Spinal cord (tissue), 10 donors: ENCODE measurements around the gene PMIS2. TPM values are rescaled to one million over a fixed set of nuclear protein-coding genes. Genes with fewer than 3 reads are reported as not detected.
"Not testable (repeated sequence)": the region's sequence is repeated elsewhere in the genome, so short reads cannot be mapped to it uniquely, and the experiment has no call there.

Source experiments
- DNase-seq, 6 donors: peaks; one replicate each; pipeline versions ENCODE4 v3.0.0 to v3.0.0-alpha.2; 2013 to 2015; ENCODE audit warnings: low spot score in 6 of 6, low read depth in 4 of 6
- H3K27ac ChIP-seq: one replicate; pipeline ENCODE4 v1.5.1; 2013; ENCODE audit warnings: low read depth, low read length, control low read depth
- H3K27me3 ChIP-seq: one replicate; pipeline ENCODE4 v1.6.1; 2013; ENCODE audit warnings: low read length; ENCODE audit not compliant: control insufficient read depth, insufficient read depth
- H3K36me3 ChIP-seq: one replicate; pipeline ENCODE4 v1.6.1; 2013; ENCODE audit warnings: low read length; ENCODE audit not compliant: control insufficient read depth, insufficient read depth
- H3K4me1 ChIP-seq: one replicate; pipeline ENCODE4 v1.6.1; 2013; ENCODE audit warnings: low read length; ENCODE audit not compliant: control insufficient read depth, insufficient read depth
- H3K4me3 ChIP-seq: one replicate; pipeline ENCODE4 v1.5.1; 2013; ENCODE audit warnings: low read depth, low read length, control low read depth
- H3K9me3 ChIP-seq: one replicate; pipeline ENCODE4 v1.6.1; 2013; ENCODE audit warnings: low read length; ENCODE audit not compliant: control insufficient read depth, insufficient read depth
- WGBS: methylation state at CpG from one replicate; pipeline ENCODE4 v1.1.5; 2013; ENCODE audit warnings: missing lambda C conversion rate; ENCODE audit not compliant: insufficient coverage; 5-methylcytosine and 5-hydroxymethylcytosine counted together
- polyA plus RNA-seq, 2 donors: library from polyadenylated mRNA; unstranded; fragments of 120-200 nt; gene quantifications; one replicate each; pipeline ENCODE4 v1.2.1, GENCODE V29; 2013; ENCODE audit not compliant: insufficient read length in 2 of 2
- total RNA-seq, 2 donors: library from RNA; depleted of rRNA in 1 of 2; stranded (reverse); fragments of 120-200 nt in 1 of 2; fragments of >200 nt in 1 of 2; gene quantifications; one replicate each; pipeline versions ENCODE4 v1.2.3 to v1.2.4, GENCODE V29; 2013 to 2014
- donor health status: healthy.

Gene PMIS2
- total and polyA plus RNA-seq, 4 donors: not detected

DNA sequence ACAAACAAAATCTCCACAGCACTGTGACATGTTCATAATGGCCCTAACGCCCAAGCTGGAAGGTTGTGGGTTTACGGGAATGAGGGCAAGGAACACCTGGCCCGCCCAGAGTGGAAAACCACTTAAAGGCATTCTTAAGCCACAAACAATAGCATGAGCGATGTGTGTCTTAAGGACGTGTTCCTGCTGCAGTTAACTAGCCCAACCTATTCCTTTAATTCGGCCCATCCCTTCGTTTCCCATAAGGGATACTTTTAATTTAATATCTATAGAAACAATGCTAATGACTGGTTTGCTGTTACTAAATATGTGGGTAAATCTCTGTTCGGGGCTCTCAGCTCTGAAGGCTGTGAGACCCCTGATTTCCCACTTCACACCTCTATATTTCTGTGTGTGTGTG is 21.2 kb downstream of the PMIS2 start:
- not testable (repeated sequence) for H3K27ac ChIP-seq, H3K4me1 ChIP-seq, H3K4me3 ChIP-seq, H3K9me3 ChIP-seq, DNase-seq, H3K36me3 ChIP-seq, H3K27me3 ChIP-seq
- 100% methylated on average over 1 of the region's 8 CpGs for WGBS

- Histone ChIP-seq H3K4me1 (peaks cover 8% of the 10 kb centered on the region), H3K27ac (no peak overlapping the region), H3K4me3 (no peak overlapping the region), H3K9me3 (no peaks in the 10 kb centered on the region), H3K27me3 (no peaks in the 10 kb centered on the region), H3K36me3 (no peaks in the 10 kb centered on the region)
- no CpG with 5 or more reads among the region's 3 CpGs for WGBS
- no peak for DNase-seq
These were observed 21.7 kb downstream of the PMIS2 start for GRCh38 chr19:35607661-35608060.

- H3K27me3 ChIP-seq: no peaks in the 10 kb centered on the region
- no peak overlapping the region for H3K27ac ChIP-seq
- H3K4me3 ChIP-seq: no peak overlapping the region
- no peaks in the 10 kb centered on the region for H3K36me3 ChIP-seq
- H3K4me1 ChIP-seq: peaks cover 13% of the 10 kb centered on the region
- no peaks in the 10 kb centered on the region for H3K9me3 ChIP-seq
- DNase-seq: no peak
- 67% methylated on average over 1 of the region's 2 CpGs for WGBS
These were observed 22.3 kb downstream of the PMIS2 start for GRCh38 chr19:35608251-35608650.

GRCh38 chr19:35609851-35610353 is 23.9 kb downstream of the PMIS2 start:
- Histone ChIP-seq H3K36me3 (peaks cover 2% of the 10 kb centered on the region), H3K9me3 (no peaks in the 10 kb centered on the region), H3K4me1 (peaks cover 18% of the 10 kb centered on the region), H3K4me3 (no peak overlapping the region), H3K27me3 (no peaks in the 10 kb centered on the region), H3K27ac (no peak overlapping the region)
- no peak for DNase-seq
- 65% methylated on average over 5 of the region's 6 CpGs for WGBS

GRCh38 chr19:35612224-35612558 is 26.2 kb downstream of the PMIS2 start:
- Histone ChIP-seq H3K27ac (no peak overlapping the region), H3K27me3 (no peaks in the 10 kb centered on the region), H3K36me3 (peaks cover 23% of the 10 kb centered on the region), H3K9me3 (no peaks in the 10 kb centered on the region), H3K4me1 (peaks cover 18% of the 10 kb centered on the region), H3K4me3 (peak overlapping the region; percentile 84)
- no peak for DNase-seq
- WGBS: 40% methylated on average over 9 of the region's 9 CpGs

DNA sequence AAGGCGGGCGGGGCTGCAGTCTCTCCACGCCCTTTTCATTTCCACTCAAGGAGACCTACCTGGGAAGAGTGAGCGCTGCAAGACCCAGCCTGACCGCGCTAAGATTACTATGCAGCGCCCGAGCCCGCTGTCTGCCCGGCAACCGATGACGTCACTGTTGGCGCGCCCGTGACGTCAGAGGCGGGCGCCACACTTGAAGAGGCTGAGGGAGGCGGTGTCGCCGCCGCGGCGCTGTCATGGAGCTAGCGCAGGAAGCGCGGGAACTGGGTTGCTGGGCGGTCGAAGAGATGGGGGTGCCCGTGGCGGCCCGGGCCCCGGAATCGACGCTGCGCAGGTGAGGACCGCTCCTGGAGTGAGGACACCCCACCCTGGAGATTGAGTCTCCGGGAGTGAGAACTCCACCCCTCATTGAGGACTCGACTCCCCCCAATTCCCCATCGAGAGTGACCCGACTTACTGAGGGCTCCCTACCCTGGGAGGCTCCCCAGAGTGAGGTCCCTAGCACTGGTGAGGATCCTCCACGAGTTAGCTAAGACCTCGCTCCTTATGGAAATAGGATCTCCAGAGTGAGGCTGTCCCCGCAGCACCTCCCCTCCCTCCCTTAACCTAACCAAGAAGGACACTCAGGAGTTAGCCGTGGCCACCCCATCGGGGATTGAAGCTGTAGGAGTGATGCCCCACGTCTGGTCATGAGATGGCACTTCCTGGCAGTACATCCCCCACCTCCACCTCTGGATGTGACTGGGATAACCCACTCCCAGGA is 26.8 kb downstream of the PMIS2 start, which contains the start of gene HAUS5:
Gene HAUS5 (plus strand): TSS at position 177 of the 763 bp plus-strand sequence. CDS start 60 bp downstream, at position 237.
- Histone ChIP-seq H3K27me3 (no peaks in the 10 kb centered on the region), H3K4me1 (peaks cover 18% of the 10 kb centered on the region), H3K9me3 (no peaks in the 10 kb centered on the region), H3K36me3 (peaks cover 29% of the 10 kb centered on the region), H3K27ac (peak within 1 kb of the TSS; percentile 73), H3K4me3 (peak within 1 kb of the TSS; percentile 84)
- peak; percentile 80 to 97 (median 90) for DNase-seq
- whole genome bisulfite sequencing: under 1% methylated on average over 44 of the region's 47 CpGs

DNA sequence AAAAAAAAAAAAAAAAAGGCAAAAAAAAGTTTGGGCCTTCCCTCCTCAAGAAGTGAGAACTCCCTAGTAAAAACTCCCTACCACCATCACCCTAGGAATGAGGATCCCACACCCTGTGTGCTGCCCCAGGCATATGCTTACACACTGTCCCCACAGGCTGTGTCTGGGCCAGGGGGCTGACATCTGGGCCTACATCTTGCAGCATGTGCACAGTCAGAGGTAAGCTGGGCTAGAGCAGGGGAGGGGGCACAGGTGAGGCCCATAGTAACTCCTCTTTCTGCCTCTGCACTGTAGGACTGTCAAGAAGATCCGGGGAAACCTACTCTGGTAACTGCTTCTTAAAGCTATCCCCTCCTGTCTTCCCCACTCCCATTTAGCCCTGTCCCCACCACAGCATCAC is 27.6 kb downstream of the PMIS2 start:
- WGBS: 93% methylated on average over 1 of the region's 1 CpG
- peaks cover 37% of the 10 kb centered on the region for H3K36me3 ChIP-seq
- no peaks in the 10 kb centered on the region for H3K9me3 ChIP-seq
- no peak overlapping the region for H3K27ac ChIP-seq
- H3K4me1 ChIP-seq: peaks cover 18% of the 10 kb centered on the region
- H3K4me3 ChIP-seq: no peak overlapping the region
- H3K27me3 ChIP-seq: no peaks in the 10 kb centered on the region
- DNase-seq: no peak

- Histone ChIP-seq H3K9me3 (no peaks in the 10 kb centered on the region), H3K4me1 (peaks cover 18% of the 10 kb centered on the region), H3K36me3 (peaks cover 52% of the 10 kb centered on the region), H3K27me3 (no peaks in the 10 kb centered on the region), H3K27ac (no peak overlapping the region), H3K4me3 (no peak overlapping the region)
- DNase-seq: no peak
- 97% methylated on average over 17 of the region's 17 CpGs for WGBS
These were observed 29.1 kb downstream of the PMIS2 start for GRCh38 chr19:35615036-35615435.

DNA sequence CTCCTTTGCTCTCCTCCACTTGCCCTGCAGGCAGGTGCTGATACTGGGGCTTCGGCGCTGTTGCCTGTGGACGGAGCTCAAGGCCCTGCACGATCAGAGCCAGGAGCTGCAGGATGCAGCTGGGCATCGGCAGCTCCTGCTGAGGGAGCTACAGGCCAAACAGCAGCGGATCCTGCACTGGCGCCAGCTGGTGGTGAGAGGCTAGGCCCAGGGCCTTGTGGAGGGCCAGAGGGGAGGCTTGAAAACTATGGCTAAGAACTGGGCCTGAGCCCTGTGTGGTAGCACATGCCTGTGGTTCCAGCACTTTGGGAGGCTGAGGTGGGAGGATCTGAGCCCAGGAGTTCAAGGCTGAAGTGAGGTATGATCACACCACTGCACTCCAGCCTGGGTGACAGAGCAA is 32.9 kb downstream of the PMIS2 start:
- no peak overlapping the region for H3K27ac ChIP-seq
- peaks cover 80% of the 10 kb centered on the region for H3K36me3 ChIP-seq
- no peaks in the 10 kb centered on the region for H3K4me1 ChIP-seq
- DNase-seq: no peak
- no peak overlapping the region for H3K4me3 ChIP-seq
- 72% methylated on average over 7 of the region's 7 CpGs for WGBS
- H3K27me3 ChIP-seq: no peaks in the 10 kb centered on the region
- no peaks in the 10 kb centered on the region for H3K9me3 ChIP-seq

GRCh38 chr19:35619290-35619923 is 33.4 kb downstream of the PMIS2 start:
- no peak overlapping the region for H3K4me3 ChIP-seq
- no peaks in the 10 kb centered on the region for H3K9me3 ChIP-seq
- 98% methylated on average over 8 of the region's 12 CpGs for WGBS
- DNase-seq: no peak
- no peaks in the 10 kb centered on the region for H3K4me1 ChIP-seq
- H3K36me3 ChIP-seq: peaks cover 80% of the 10 kb centered on the region
- no peak overlapping the region for H3K27ac ChIP-seq
- no peaks in the 10 kb centered on the region for H3K27me3 ChIP-seq
